ENCODE measurements around the gene CKLF. TPM values are rescaled to one million over a fixed set of nuclear protein-coding genes. Genes with fewer than 3 reads are reported as not detected.
A peak's percentile ranks its signal among the peaks of the same experiment; 100 is the strongest.

Gene CKLF
- total and polyA plus RNA-seq, 12 donors = 19.6 to 67.9 (median 39.1) TPM

DNA sequence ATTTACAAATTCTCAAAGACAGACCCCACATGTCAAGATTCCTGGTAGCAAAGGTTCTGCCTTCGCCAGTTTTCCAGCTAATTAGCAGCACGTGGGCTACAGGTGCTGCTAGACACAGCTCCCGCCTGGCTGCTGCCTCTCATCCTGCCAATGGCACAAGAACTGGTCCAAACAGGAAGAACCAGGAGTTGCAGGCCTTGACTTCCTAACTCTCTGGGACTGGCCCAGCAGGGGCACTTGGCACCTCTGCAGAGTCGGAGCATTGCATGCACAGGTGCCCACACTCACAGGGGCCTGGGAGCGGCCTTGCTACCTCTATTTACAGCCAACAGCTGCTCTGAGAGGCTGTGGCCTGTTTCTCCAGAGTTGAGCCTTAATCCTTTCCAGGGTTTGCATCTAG lies 42.1 kb upstream of the CKLF start:
- intact Hi-C loops (cut with DNase I) = no loop called here
- Histone ChIP-seq H3K9me3 (replicated peaks in 1 of 3) (no peaks in the 10 kb centered on the region), H3K4me3 (no peak overlapping the region), H3K27ac (peak overlapping the region in 3 of 5 donors; percentile 73 to 94 (median 92)), H3K27me3 (no peaks in the 10 kb centered on the region), H3K36me3 (replicated peaks in 1 of 2) (no peaks in the 10 kb centered on the region), H3K4me1 (replicated peaks in 1 of 2) (peaks cover 25 to 32% of the 10 kb centered on the region in 2 donors)
- WGBS, 4 donors = 86 to 98% (median 92%) methylated on average over 4 to 5 of the region's 5 CpGs
- peak in 2 of 7 donors; percentile 21 to 40 for DNase-seq
- no peak for TF ChIP-seq POLR2A (IDR thresholded peaks at IDR 0.05)
- TF ChIP-seq, protein P1, sequence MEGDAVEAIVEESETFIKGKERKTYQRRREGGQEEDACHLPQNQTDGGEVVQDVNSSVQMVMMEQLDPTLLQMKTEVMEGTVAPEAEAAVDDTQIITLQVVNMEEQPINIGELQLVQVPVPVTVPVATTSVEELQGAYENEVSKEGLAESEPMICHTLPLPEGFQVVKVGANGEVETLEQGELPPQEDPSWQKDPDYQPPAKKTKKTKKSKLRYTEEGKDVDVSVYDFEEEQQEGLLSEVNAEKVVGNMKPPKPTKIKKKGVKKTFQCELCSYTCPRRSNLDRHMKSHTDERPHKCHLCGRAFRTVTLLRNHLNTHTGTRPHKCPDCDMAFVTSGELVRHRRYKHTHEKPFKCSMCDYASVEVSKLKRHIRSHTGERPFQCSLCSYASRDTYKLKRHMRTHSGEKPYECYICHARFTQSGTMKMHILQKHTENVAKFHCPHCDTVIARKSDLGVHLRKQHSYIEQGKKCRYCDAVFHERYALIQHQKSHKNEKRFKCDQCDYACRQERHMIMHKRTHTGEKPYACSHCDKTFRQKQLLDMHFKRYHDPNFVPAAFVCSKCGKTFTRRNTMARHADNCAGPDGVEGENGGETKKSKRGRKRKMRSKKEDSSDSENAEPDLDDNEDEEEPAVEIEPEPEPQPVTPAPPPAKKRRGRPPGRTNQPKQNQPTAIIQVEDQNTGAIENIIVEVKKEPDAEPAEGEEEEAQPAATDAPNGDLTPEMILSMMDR (IDR thresholded peaks at IDR 0.05) = no peak

DNA sequence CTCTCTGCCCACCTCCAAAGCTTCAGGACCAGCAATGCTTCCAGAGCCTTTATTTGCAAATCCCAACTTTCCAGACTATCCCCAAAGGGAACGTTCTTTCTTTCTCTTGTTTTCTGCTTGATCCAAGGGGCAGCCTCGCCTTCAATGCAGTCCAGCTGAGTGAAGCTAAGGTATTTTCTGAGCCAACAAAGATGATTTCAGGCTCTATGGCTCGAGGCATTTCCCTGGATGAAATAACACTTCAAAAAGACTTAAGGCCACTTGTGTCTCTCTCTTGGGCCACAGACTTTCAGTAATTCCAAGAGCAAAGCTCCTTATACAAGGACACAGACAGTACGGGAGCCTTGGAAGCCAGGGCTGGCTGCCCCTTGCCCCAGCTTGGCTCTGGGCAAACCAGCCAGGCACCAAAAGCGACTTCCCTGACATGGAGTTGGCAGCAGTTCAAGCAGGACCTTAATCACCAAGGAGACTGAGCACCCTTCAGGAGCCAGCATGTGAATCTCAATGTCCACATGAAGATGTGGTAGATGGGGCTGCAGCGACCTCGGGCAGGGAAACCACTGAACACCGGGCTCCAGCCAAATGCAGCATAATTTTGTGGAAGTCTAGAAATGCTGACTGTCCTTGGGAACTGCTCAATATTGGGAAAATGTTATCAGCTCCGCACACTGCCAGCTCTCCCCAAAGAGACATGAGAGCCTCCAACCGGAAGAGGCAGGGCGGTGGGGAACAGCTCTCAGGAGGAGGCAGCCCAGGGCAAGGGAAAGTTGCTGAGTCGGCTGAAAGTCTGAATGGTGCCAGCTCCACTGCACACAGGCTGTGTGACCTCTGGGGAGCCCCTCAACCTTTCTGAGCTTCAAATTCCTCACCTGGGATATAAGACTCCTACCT lies 41.4 kb upstream of the CKLF start:
- TF ChIP-seq POLR2A (IDR thresholded peaks at IDR 0.05) = peak in 1 of 2 donors; percentile 11
- TF ChIP-seq, protein P1 (IDR thresholded peaks at IDR 0.05) = no peak
- no peaks in the 10 kb centered on the region for H3K36me3 ChIP-seq (replicated peaks in 1 of 2)
- H3K4me3 ChIP-seq = no peak overlapping the region
- DNase-seq = peak; percentile 51 to 80 (median 73)
- intact Hi-C loops (cut with DNase I) = no loop called here
- H3K27ac ChIP-seq = peak overlapping the region; percentile 68 to 94 (median 76)
- peaks cover 28 to 39% of the 10 kb centered on the region in 2 donors for H3K4me1 ChIP-seq (replicated peaks in 1 of 2)
- no peaks in the 10 kb centered on the region for H3K27me3 ChIP-seq
- WGBS, 4 donors = 33 to 49% (median 39%) methylated on average over 12 of the region's 12 CpGs
- no peaks in the 10 kb centered on the region for H3K9me3 ChIP-seq (replicated peaks in 1 of 3)

DNA sequence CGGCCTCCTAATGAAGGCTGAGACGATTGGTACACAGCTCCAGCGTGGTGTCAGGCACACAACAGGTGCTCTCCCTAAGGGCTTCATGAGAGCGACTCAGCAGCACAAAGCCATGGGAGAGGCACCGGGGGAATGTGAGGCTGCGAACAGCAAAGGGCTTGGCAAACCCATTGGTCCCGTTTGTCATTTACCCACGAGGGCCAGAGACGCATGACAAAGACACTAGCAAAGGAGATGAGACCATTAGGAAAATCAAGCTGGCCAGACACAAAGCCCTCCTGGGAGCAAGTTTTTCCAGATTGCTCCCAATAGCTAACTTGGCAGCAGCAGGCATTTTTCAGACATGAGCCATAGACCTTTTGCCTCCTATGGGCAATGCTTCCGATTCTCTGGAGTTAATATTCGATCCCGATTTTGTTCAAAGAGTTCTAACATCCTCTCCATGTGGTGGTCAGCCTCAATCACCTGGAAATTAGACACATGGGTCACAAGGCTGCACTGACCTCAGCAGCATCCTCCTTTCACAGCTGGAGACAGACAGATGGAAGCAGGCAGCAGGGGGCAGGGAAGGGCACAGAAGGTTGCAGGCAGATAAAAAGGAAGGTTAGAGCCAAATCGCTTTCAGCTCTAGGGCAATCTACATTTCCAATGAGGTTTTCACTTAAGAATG lies 40.6 kb upstream of the CKLF start:
- WGBS, 4 donors = 42 to 50% (median 46%) methylated on average over 13 of the region's 13 CpGs
- peak overlapping the region; percentile 68 to 94 (median 76) for H3K27ac ChIP-seq
- no peaks in the 10 kb centered on the region for H3K36me3 ChIP-seq (replicated peaks in 1 of 2)
- no peak overlapping the region for H3K4me3 ChIP-seq
- peaks cover 35 to 46% of the 10 kb centered on the region in 2 donors for H3K4me1 ChIP-seq (replicated peaks in 1 of 2)
- DNase-seq = peak in 6 of 7 donors; percentile 61 to 77 (median 70)
- H3K9me3 ChIP-seq (replicated peaks in 1 of 3) = no peaks in the 10 kb centered on the region
- intact Hi-C loops (cut with DNase I) = no loop called here
- H3K27me3 ChIP-seq = no peaks in the 10 kb centered on the region
- TF ChIP-seq, protein P1 (IDR thresholded peaks at IDR 0.05) = peak in 2 of 6 experiments; percentile 16 to 27
- peak in 1 of 2 donors; percentile 2 for TF ChIP-seq POLR2A (IDR thresholded peaks at IDR 0.05)

Data from adrenal gland (tissue), 12 donors.